Testis (tissue), 3 donors: Measurements from ENCODE around the gene MOCS2. TPM values are rescaled to one million over a fixed set of nuclear protein-coding genes. Genes with fewer than 3 reads are reported as not detected.

ENCODE experiments used
- DNase-seq: peaks from one replicate; pipeline ENCODE4 v3.0.0-alpha.2; 2019
- H3K27ac ChIP-seq, 2 donors: fragments of 200-600 bp; sonication (generic); one replicate each; pipeline ENCODE4 v1.5.1; 2019
- H3K27me3 ChIP-seq: fragments of 200-600 bp; sonication (generic); one replicate; pipeline ENCODE4 v1.5.1; 2019
- H3K36me3 ChIP-seq: fragments of 200-600 bp; sonication (generic); one replicate; pipeline ENCODE4 v1.5.1; 2017; ENCODE audit warnings: low read depth; ENCODE audit errors: missing control alignments
- H3K4me1 ChIP-seq: fragments of 200-600 bp; sonication (generic); one replicate; pipeline ENCODE4 v1.5.1; 2019
- H3K4me3 ChIP-seq, 2 donors: fragments of 200-600 bp; sonication (generic); one replicate each; pipeline ENCODE4 v1.5.1; 2017 to 2019
- H3K9me3 ChIP-seq: fragments of 200-600 bp; sonication (generic); one replicate; pipeline ENCODE4 v1.5.1; 2017
- CTCF ChIP-seq, 3 experiments: fragments of 450-650 bp in 2 of 3; fragments of 200-600 bp in 1 of 3; sonication (generic) in 1 of 3; IDR thresholded peaks; one replicate each; pipeline ENCODE4 v1.5.1; 2016 to 2019; ENCODE audit warnings: antibody characterized with exemption in 3 of 3, mild to moderate bottlenecking in 2 of 3, moderate library complexity in 1 of 3
- POLR2A ChIP-seq: fragments of 450-650 bp; IDR thresholded peaks from one replicate; pipeline ENCODE4 v1.6.1; 2017; ENCODE audit warnings: antibody characterized with exemption, mild to moderate bottlenecking, moderate library complexity
- WGBS, 2 donors: methylation state at CpG; one replicate each; pipeline ENCODE4 v1.1.5; 2018; 5-methylcytosine and 5-hydroxymethylcytosine counted together
- intact Hi-C: fragments of 100-400 bp; cut with DNase I; formaldehyde crosslinking; loops from one replicate; pipeline ENCODE4 v1.15.1; 2023; ENCODE audit warnings: low total_unique reads
- polyA plus RNA-seq: library from polyadenylated mRNA; stranded (reverse); fragments of 350-450 nt; fragmentation: Illumina TruSeq; extraction: RNeasy Lipid Tissue Mini Kit (QIAGEN cat#74804); gene quantifications from one replicate; pipeline ENCODE4 v1.2.3, GENCODE V29; 2014; ENCODE audit warnings: low read depth, low replicate concordance; ENCODE audit not compliant: insufficient read depth
- total RNA-seq, 2 donors: library from RNA; depleted of rRNA; stranded (reverse); fragments of >200 nt; gene quantifications; one replicate each; pipeline ENCODE4 v1.2.3, GENCODE V29; 2016

MOCS2 gene
- total and polyA plus RNA-seq, 3 donors from 2014 or later: 39.6 to 46.1 (median 45.6) TPM

- H3K9me3 ChIP-seq: no peaks in the 10 kb centered on the region
- no peaks in the 10 kb centered on the region for H3K4me1 ChIP-seq
- 47 to 81% methylated on average over 4 of the region's 4 CpGs for WGBS, 2 donors
- no peak overlapping the region for H3K4me3 ChIP-seq
- H3K27me3 ChIP-seq: no peaks in the 10 kb centered on the region
- intact Hi-C loops: no loop called here
- no peak for TF ChIP-seq CTCF (IDR thresholded peaks at IDR 0.05)
- TF ChIP-seq POLR2A: no peak
- H3K36me3 ChIP-seq: no peaks in the 10 kb centered on the region
- H3K27ac ChIP-seq: no peak overlapping the region
- DNase-seq: no peak
These were observed 24.9 kb downstream of the MOCS2 start for GRCh38 chr5:53084546-53085255.

GRCh38 chr5:53083927-53084326, 25.6 kb downstream of the MOCS2 start:
- TF ChIP-seq CTCF (IDR thresholded peaks at IDR 0.05): no peak
- no peak for TF ChIP-seq POLR2A
- no peaks in the 10 kb centered on the region for H3K4me1 ChIP-seq
- H3K27me3 ChIP-seq: no peaks in the 10 kb centered on the region
- DNase-seq: no peak
- intact Hi-C loops: no loop called here
- H3K36me3 ChIP-seq: no peaks in the 10 kb centered on the region
- H3K4me3 ChIP-seq: no peak overlapping the region
- H3K9me3 ChIP-seq: no peaks in the 10 kb centered on the region
- no peak overlapping the region for H3K27ac ChIP-seq

GRCh38 chr5:53080271-53080670, 29.3 kb downstream of the MOCS2 start:
- Histone ChIP-seq H3K27me3 (no peaks in the 10 kb centered on the region), H3K4me1 (no peaks in the 10 kb centered on the region), H3K9me3 (no peaks in the 10 kb centered on the region), H3K36me3 (no peaks in the 10 kb centered on the region), H3K27ac (no peak overlapping the region), H3K4me3 (no peak overlapping the region)
- TF ChIP-seq CTCF (IDR thresholded peaks at IDR 0.05): no peak
- no peak for TF ChIP-seq POLR2A
- intact Hi-C loops: no loop called here
- no peak for DNase-seq
- WGBS, 2 donors: 80 to 87% methylated on average over 4 of the region's 4 CpGs

- Histone ChIP-seq H3K9me3 (no peaks in the 10 kb centered on the region), H3K36me3 (no peaks in the 10 kb centered on the region), H3K4me1 (no peaks in the 10 kb centered on the region), H3K27me3 (no peaks in the 10 kb centered on the region), H3K27ac (no peak overlapping the region), H3K4me3 (no peak overlapping the region)
- no peak for DNase-seq
- intact Hi-C loops: no loop called here
- WGBS, 2 donors: 71 to 89% methylated on average over 2 of the region's 2 CpGs
- TF ChIP-seq CTCF (IDR thresholded peaks at IDR 0.05) (no peak), POLR2A (no peak)
These were observed 33.5 kb downstream of the MOCS2 start for GRCh38 chr5:53076014-53076583.

GRCh38 chr5:53073348-53073747, 36.2 kb downstream of the MOCS2 start:
- TF ChIP-seq CTCF (IDR thresholded peaks at IDR 0.05): no peak
- TF ChIP-seq POLR2A: no peak
- intact Hi-C loops: no loop called here
- H3K4me1 ChIP-seq: no peaks in the 10 kb centered on the region
- no peak overlapping the region for H3K27ac ChIP-seq
- H3K4me3 ChIP-seq: no peak overlapping the region
- DNase-seq: peak; percentile 17
- no peaks in the 10 kb centered on the region for H3K27me3 ChIP-seq
- no peaks in the 10 kb centered on the region for H3K36me3 ChIP-seq
- H3K9me3 ChIP-seq: no peaks in the 10 kb centered on the region
- 44 to 46% methylated on average over 2 of the region's 2 CpGs for WGBS, 2 donors
